Measurements from ENCODE around the gene ZNF587.

GRCh38 chr19:57802269-57802668 lies 47.4 kb upstream of the ZNF587 start:
- TF ChIP-seq, protein P1, sequence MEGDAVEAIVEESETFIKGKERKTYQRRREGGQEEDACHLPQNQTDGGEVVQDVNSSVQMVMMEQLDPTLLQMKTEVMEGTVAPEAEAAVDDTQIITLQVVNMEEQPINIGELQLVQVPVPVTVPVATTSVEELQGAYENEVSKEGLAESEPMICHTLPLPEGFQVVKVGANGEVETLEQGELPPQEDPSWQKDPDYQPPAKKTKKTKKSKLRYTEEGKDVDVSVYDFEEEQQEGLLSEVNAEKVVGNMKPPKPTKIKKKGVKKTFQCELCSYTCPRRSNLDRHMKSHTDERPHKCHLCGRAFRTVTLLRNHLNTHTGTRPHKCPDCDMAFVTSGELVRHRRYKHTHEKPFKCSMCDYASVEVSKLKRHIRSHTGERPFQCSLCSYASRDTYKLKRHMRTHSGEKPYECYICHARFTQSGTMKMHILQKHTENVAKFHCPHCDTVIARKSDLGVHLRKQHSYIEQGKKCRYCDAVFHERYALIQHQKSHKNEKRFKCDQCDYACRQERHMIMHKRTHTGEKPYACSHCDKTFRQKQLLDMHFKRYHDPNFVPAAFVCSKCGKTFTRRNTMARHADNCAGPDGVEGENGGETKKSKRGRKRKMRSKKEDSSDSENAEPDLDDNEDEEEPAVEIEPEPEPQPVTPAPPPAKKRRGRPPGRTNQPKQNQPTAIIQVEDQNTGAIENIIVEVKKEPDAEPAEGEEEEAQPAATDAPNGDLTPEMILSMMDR (conservative IDR thresholded peaks at IDR 0.05; ENCODE audit: low read depth, low read length): no peak
- TF ChIP-seq EZH2 (IDR thresholded peaks at IDR 0.05; ENCODE audit: low read length, unreplicated experiment): no peak
